HEK293 (cell line): ENCODE data around the gene KRT13.

Experiments
- CTCF ChIA-PET: fragments of 350-600 bp; formaldehyde crosslinking; extraction: SDS; loops from one replicate; lab custom pipeline; 2021; ENCODE audit warnings: antibody characterized with exemption; lab: Yijun Ruan, JAX
- POLR2A ChIA-PET: fragments of 300-600 bp; formaldehyde crosslinking; extraction: SDS; loops from one replicate; lab custom pipeline; 2020; ENCODE audit warnings: antibody characterized with exemption, inconsistent platforms; lab: Yijun Ruan, JAX
- H3K27ac ChIP-seq: fragments of 200-500 bp; sonication (Bioruptor generic); 2 replicates; pipeline ENCODE4 v1.5.1; 2014; ENCODE audit warnings: low read depth, low read length, control low read depth, inconsistent platforms; ENCODE audit errors: extremely low read depth
- H3K36me3 ChIP-seq, 2 experiments: fragments of 200-500 bp in 1 of 2; sonication (Bioruptor generic) in 1 of 2; 1 replicate in 1 of 2; 2 replicates in 1 of 2; pipeline ENCODE4 v1.5.1; 2014 to 2017; ENCODE audit warnings: inconsistent platforms in 2 of 2, low read length in 2 of 2; ENCODE audit not compliant: control insufficient read depth in 2 of 2, insufficient read depth in 1 of 2
- H3K4me1 ChIP-seq: fragments of 200-500 bp; sonication (Bioruptor generic); 2 replicates; pipeline ENCODE4 v1.5.1; 2014; ENCODE audit warnings: mild to moderate bottlenecking, low read length, inconsistent platforms; ENCODE audit not compliant: control insufficient read depth, insufficient read depth
- H3K4me3 ChIP-seq: 2 replicates; pipeline ENCODE4 v1.5.1; 2011; ENCODE audit warnings: low read depth, mild to moderate bottlenecking, control low read depth, low read length, moderate library complexity
- H3K9me3 ChIP-seq: fragments of 200-500 bp; sonication (Bioruptor generic); 2 replicates; pipeline ENCODE4 v1.5.1; 2014; ENCODE audit warnings: low read depth, low read length, inconsistent platforms; ENCODE audit not compliant: control insufficient read depth, insufficient read depth
- GLI2 ChIP-seq: fragments of 450-650 bp; formaldehyde crosslinking; IDR thresholded peaks from 2 replicates; pipeline ENCODE4; 2017; ENCODE audit warnings: missing biosample characterization, missing genetic modification characterization, low read depth, borderline replicate concordance
- HOXA7 ChIP-seq: sonication (generic); formaldehyde crosslinking; IDR thresholded peaks from 2 replicates; pipeline ENCODE4 v1.8.1; 2022; ENCODE audit warnings: missing genetic modification reagents, borderline replicate concordance
- PRDM1 ChIP-seq: fragments of 450-650 bp; formaldehyde crosslinking; IDR thresholded peaks from 2 replicates; pipeline ENCODE4; 2016; ENCODE audit warnings: missing biosample characterization, missing genetic modification characterization
- REPIN1 ChIP-seq: fragments of 450-650 bp; formaldehyde crosslinking; IDR thresholded peaks from 2 replicates; pipeline ENCODE4 v1.5.1; 2017; ENCODE audit warnings: missing biosample characterization, missing genetic modification characterization, low read depth
- ZFP3 ChIP-seq: fragments of 450-650 bp; formaldehyde crosslinking; IDR thresholded peaks from 2 replicates; pipeline ENCODE4 v1.5.1; 2016; ENCODE audit warnings: low read depth, missing biosample characterization, missing genetic modification characterization
- ZFP37 ChIP-seq: fragments of 450-650 bp; formaldehyde crosslinking; IDR thresholded peaks from 2 replicates; pipeline ENCODE4 v1.5.1; 2016; ENCODE audit warnings: missing biosample characterization, missing genetic modification characterization
- ZNF133 ChIP-seq: fragments of 450-650 bp; formaldehyde crosslinking; IDR thresholded peaks from 2 replicates; pipeline ENCODE4 v1.5.1; 2016; ENCODE audit warnings: missing biosample characterization, missing genetic modification characterization
- ZNF146 ChIP-seq: fragments of 450-650 bp; formaldehyde crosslinking; IDR thresholded peaks from 2 replicates; pipeline ENCODE4 v1.5.1; 2016; ENCODE audit warnings: missing biosample characterization, missing genetic modification characterization
- ZNF302 ChIP-seq: fragments of 450-650 bp; formaldehyde crosslinking; IDR thresholded peaks from 2 replicates; pipeline ENCODE4 v1.5.1; 2016; ENCODE audit warnings: missing biosample characterization, missing genetic modification characterization, low read depth
- ZNF341 ChIP-seq: fragments of 450-650 bp; formaldehyde crosslinking; IDR thresholded peaks from 2 replicates; pipeline ENCODE4; 2016; ENCODE audit warnings: low read depth, missing biosample characterization, missing genetic modification characterization
- ZNF510 ChIP-seq: fragments of 450-650 bp; formaldehyde crosslinking; IDR thresholded peaks from 2 replicates; pipeline ENCODE4 v1.5.1; 2018; ENCODE audit warnings: mild to moderate bottlenecking, missing genetic modification characterization, missing biosample characterization; ENCODE audit not compliant: insufficient replicate concordance
- ZNF544 ChIP-seq: fragments of 450-650 bp; formaldehyde crosslinking; IDR thresholded peaks from 2 replicates; pipeline ENCODE4 v1.5.0; 2017; ENCODE audit warnings: missing biosample characterization, missing genetic modification characterization
- ZNF621 ChIP-seq: fragments of 450-650 bp; formaldehyde crosslinking; IDR thresholded peaks from 2 replicates; pipeline ENCODE4 v1.5.1; 2017; ENCODE audit warnings: missing biosample characterization, missing genetic modification characterization
- ZNF624 ChIP-seq: fragments of 450-650 bp; formaldehyde crosslinking; IDR thresholded peaks from 2 replicates; pipeline ENCODE4 v1.5.1; 2017; ENCODE audit warnings: missing biosample characterization, missing genetic modification characterization
- ZNF658 ChIP-seq: fragments of 450-650 bp; formaldehyde crosslinking; IDR thresholded peaks from 2 replicates; pipeline ENCODE4; 2016; ENCODE audit warnings: missing biosample characterization, missing genetic modification characterization
- ZNF670 ChIP-seq: fragments of 450-650 bp; formaldehyde crosslinking; IDR thresholded peaks from 2 replicates; pipeline ENCODE4 v1.5.1; 2016; ENCODE audit warnings: missing biosample characterization, missing genetic modification characterization, low read depth
- ZNF692 ChIP-seq: fragments of 450-650 bp; formaldehyde crosslinking; IDR thresholded peaks from 2 replicates; pipeline ENCODE4 v1.5.1; 2016; ENCODE audit warnings: missing biosample characterization, missing genetic modification characterization
- ZNF768 ChIP-seq: fragments of 450-650 bp; formaldehyde crosslinking; IDR thresholded peaks from 2 replicates; pipeline ENCODE4 v1.5.1; 2018; ENCODE audit warnings: missing biosample characterization, mild to moderate bottlenecking, missing genetic modification characterization
- TF ChIP-seq, protein P1 (sequence below): fragments of 450-650 bp; formaldehyde crosslinking; IDR thresholded peaks from 2 replicates; pipeline ENCODE4 v1.5.1; 2017; ENCODE audit warnings: missing biosample characterization, missing genetic modification characterization
- TF ChIP-seq, protein P2 (sequence below): fragments of 450-650 bp; formaldehyde crosslinking; IDR thresholded peaks from 2 replicates; pipeline ENCODE4 v1.5.1; 2016; ENCODE audit warnings: missing biosample characterization, missing genetic modification characterization
- TF ChIP-seq, protein P3 (sequence below): fragments of 450-650 bp; formaldehyde crosslinking; IDR thresholded peaks from 2 replicates; pipeline ENCODE4 v1.5.1; 2016; ENCODE audit warnings: missing biosample characterization, missing genetic modification characterization

Gene KRT13

GRCh38 chr17:41483991-41484826 lies 21.2 kb downstream of the KRT13 start:
- no peaks in the 10 kb centered on the region for H3K36me3 ChIP-seq
- no peaks in the 10 kb centered on the region for H3K4me1 ChIP-seq
- no peak overlapping the region for H3K4me3 ChIP-seq
- ChIA-PET POLR2A (no interaction called here), CTCF (interaction anchor here (0.5 to 6.1 kb wide), 6 partner anchors 22 to 179 kb away, joined by 3 to 39 read pairs (median 4); no protein-coding TSS in a partner anchor)
- H3K9me3 ChIP-seq, result no peaks in the 10 kb centered on the region
- TF ChIP-seq REPIN1 (no peak), ZFP3 (no peak), ZNF302 (tag by site-specific recombination) (no peak), ZNF692 (tag by site-specific recombination) (no peak), ZFP37 (tag by site-specific recombination) (no peak), ZNF510 (tag by site-specific recombination) (no peak), ZNF768 (no peak), GLI2 (tag by site-specific recombination) (no peak), ZNF133 (tag by site-specific recombination) (no peak), ZNF670 (tag by site-specific recombination) (no peak), HOXA7 (CRISPR knock-in tag) (no peak)
- TF ChIP-seq, all 188 proteins: peak for 0
- H3K27ac ChIP-seq, result no peak overlapping the region

DNA sequence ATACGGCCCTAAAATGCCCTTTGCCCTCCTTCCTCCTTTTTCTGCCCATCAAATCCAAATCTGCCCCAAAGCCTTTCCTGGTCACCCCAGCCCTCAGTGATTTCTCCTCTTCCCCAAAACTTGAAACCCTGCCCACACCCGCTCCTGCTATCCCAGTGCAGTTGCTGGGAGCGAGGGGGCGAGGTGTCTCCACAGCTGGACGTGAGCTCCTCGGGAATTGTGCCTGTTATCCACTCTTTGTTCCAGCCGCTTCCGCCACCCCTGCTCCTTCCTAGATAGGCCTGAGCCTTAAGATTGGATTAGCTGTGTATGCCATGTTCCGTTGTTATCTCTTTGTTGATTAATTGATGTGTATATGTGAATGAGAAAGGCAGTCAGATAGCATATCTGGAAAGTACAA lies 21.9 kb downstream of the KRT13 start:
- POLR2A ChIA-PET, result no interaction called here
- CTCF ChIA-PET, result interaction anchor here (1.0 to 6.1 kb wide), 3 partner anchors 65 to 161 kb away, joined by 3 to 39 read pairs (median 12); no protein-coding TSS in a partner anchor

More for the DNA sequence above, 21.9 kb downstream of the KRT13 start:
- H3K9me3 ChIP-seq, result no peaks in the 10 kb centered on the region
- H3K4me3 ChIP-seq, result no peak overlapping the region
- no peak overlapping the region for H3K27ac ChIP-seq
- TF ChIP-seq ZNF621 (tag by site-specific recombination) (no peak), ZNF146 (tag by site-specific recombination) (no peak), GLI2 (tag by site-specific recombination) (no peak), ZNF768 (no peak), ZNF658 (tag by site-specific recombination) (no peak), ZNF341 (tag by site-specific recombination) (no peak), ZNF624 (no peak), PRDM1 (no peak), ZNF544 (tag by site-specific recombination) (no peak)
- TF ChIP-seq, protein P1, sequence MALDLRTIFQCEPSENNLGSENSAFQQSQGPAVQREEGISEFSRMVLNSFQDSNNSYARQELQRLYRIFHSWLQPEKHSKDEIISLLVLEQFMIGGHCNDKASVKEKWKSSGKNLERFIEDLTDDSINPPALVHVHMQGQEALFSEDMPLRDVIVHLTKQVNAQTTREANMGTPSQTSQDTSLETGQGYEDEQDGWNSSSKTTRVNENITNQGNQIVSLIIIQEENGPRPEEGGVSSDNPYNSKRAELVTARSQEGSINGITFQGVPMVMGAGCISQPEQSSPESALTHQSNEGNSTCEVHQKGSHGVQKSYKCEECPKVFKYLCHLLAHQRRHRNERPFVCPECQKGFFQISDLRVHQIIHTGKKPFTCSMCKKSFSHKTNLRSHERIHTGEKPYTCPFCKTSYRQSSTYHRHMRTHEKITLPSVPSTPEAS, result no peak
- TF ChIP-seq, protein P2, sequence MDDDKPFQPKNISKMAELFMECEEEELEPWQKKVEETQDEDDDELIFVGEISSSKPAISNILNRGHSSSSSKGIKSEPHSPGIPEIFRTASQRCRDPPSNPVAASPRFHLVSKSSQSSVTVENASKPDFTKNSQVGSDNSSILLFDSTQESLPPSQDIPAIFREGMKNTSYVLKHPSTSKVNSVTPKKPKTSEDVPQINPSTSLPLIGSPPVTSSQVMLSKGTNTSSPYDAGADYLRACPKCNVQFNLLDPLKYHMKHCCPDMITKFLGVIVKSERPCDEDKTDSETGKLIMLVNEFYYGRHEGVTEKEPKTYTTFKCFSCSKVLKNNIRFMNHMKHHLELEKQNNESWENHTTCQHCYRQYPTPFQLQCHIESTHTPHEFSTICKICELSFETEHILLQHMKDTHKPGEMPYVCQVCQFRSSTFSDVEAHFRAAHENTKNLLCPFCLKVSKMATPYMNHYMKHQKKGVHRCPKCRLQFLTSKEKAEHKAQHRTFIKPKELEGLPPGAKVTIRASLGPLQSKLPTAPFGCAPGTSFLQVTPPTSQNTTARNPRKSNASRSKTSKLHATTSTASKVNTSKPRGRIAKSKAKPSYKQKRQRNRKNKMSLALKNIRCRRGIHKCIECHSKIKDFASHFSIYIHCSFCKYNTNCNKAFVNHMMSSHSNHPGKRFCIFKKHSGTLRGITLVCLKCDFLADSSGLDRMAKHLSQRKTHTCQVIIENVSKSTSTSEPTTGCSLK, result no peak
- TF ChIP-seq, protein P3, sequence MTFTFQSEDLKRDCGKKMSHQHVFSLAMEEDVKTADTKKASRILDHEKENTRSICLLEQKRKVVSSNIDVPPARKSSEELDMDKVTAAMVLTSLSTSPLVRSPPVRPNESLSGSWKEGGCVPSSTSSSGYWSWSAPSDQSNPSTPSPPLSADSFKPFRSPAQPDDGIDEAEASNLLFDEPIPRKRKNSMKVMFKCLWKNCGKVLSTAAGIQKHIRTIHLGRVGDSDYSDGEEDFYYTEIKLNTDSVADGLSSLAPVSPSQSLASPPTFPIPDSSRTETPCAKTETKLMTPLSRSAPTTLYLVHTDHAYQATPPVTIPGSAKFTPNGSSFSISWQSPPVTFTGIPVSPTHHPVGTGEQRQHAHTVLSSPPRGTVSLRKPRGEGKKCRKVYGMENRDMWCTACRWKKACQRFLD (tag by site-specific recombination), result no peak
- H3K36me3 ChIP-seq, result no peaks in the 10 kb centered on the region
- no peaks in the 10 kb centered on the region for H3K4me1 ChIP-seq
